Measurements from ENCODE around the gene HLA-DMA.
"Not testable (repeated sequence)": the region's sequence is repeated elsewhere in the genome, so short reads cannot be mapped to it uniquely, and the experiment has no call there.

The HLA-DMA gene

DNA sequence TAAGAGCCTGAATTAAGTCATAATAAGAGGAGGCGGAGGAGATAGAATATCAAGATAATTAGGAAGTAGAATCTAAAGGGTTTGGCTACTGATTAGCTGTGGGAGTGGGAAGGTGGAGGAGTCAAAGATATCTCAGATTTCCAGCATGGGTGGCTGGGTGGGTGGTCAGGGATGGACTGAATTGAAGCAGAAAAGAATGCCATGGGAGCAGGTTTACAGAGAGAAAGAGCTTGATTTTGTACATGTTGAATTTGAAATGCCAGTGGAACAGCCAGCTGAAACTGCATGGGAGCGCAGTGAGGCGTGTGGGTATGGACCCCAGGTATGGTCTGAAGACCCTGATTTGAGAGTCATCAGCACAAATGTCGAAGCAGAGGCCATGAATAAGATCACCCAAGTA, 1.4 kb upstream of the HLA-DMA start:
- DNase-seq = no peak

GRCh38 chr6:32953775-32954174, 878 bp upstream of the HLA-DMA start:
- no peak for DNase-seq

GRCh38 chr6:32950449-32950848, 2.4 kb downstream of the HLA-DMA start:
- DNase-seq = no peak

DNA sequence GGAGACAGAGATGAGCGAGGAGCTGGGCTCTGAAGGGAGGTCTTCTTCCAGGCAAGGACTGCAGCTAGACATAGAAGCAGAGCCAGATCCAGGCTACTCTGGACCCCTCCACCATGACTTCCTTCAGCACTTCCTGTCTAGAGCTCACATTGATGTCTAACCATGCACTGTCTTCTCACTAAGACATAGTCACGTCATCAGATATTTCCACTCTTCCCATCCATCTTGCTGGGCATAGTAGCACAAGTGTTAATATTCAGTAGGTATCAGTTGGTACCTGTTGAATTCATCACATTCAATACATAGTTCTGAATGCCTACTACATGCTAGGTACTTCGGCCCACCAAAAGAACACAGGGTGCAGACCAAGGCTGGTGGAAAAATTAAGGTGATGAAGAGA, 2.9 kb downstream of the HLA-DMA start:
- no peak for DNase-seq

DNA sequence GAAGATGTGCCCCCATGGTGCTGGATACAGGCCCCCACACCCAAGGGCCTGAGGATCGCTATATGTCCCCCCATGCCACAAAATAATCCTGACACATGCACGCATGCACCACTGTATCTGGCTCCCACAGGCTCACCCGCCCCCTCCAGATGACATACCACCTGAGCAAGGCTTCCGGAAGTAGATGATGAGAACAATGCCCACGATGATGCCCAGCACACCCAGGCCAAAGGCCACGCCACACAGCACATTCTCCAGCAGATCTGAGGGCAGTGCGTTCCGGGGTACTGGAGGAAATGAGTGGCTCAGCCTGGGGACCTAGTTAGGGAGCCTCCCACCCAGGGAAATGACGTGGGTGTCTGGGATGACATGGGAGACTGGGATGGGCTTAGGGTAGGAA, 3.8 kb downstream of the HLA-DMA start:
- DNase-seq = no peak

- DNase-seq = peak; percentile 16
Measured at GRCh38 chr6:32947552-32948465, 5.1 kb downstream of the HLA-DMA start.

GRCh38 chr6:32946893-32947292, 6.0 kb downstream of the HLA-DMA start:
- DNase-seq = no peak

GRCh38 chr6:32945953-32946352, 6.9 kb downstream of the HLA-DMA start:
- no peak for DNase-seq

- DNase-seq = no peak
Measured at GRCh38 chr6:32945108-32945760, 7.7 kb downstream of the HLA-DMA start.

DNA sequence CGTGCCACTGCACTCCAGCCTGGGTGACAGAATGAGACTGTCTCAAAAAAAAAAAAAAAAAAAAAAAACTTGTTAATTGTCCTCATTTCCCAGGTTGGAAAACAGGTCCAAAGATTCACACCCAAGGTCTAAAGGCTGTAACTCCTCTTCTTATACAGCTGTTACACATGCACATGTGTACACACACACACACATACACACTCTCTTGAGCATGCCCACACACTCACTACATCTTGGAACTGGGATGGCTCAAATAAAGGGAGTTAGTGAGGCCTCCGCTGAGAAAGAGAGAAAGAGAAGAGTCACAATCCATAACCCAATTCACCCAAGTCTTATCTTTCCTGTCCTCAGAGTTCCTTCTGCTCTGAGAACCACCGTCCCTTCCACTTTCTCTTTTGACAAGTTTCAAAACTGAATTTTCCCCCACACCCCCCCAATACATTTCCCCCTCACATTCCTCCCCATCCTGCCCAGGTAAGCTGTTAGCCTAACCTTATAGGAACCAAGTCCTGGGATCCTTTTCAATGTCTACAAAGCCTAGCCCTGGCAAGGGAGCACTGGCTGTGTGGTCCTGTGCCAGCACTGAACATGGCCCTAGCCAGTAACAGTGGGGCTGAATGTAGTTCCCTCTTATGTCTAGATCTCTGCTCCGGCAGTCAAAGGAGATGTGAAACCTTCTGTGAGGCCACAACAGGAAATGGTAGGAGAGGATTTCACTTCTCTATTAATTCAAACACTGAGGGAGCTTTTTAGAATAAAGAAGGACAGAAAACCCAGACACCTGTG, 8.8 kb downstream of the HLA-DMA start:
- DNase-seq = no peak

DNA sequence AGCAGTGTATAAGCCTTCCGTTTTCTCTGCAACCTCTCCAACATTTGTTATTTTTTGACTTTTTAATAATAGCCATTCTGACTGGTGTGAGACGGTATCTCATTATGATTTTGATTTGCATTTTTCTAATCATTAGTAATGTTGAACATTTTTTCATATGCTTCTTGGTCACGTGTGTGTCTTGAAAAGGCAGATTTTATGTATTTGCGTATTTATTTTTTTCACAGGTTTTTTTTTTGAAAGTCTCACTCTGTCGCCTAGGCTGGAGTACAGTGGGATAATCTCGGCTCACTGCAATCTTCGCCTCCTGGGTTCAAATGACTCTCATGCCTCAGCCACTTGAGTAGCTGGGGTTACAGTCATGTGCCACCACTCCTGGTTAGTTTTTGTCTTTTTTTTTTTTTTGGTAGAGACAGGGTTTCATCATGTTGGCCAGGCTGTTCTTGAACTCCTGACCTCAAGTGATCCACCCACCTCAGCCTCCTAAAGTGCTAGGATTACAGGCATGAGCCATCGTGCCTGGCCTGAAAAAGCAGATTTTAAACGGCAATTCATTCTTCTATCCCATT, 10.3 kb downstream of the HLA-DMA start:
- DNase-seq = not testable (repeated sequence)

- DNase-seq = no peak
Measured at GRCh38 chr6:32941214-32941768, 11.6 kb downstream of the HLA-DMA start.

DNA sequence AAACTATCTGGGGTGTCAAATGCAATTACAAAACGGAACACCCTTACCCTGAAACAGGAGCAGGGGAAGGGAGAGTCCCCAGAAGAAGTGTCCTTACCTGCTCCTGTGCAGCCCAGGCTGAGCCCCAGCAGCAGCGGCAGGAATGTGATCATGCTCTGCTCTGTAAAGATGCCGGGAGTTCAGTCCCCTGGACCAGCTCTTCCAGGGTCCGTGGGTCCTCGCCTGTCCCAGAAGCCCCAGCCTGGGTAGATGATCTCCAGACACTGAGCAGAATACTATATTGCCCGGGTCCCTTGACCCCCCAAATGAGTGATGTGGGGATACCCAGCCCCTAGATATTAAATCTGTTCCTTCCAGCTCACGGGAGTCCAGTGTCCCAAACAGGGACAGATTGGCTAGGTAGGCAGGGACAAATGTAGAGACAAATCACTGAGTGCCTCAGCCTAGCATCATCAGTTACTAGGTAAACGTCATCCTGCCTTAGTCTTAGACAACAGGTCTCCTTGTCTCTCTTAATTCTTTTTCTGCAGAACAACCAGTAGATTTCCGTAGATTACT, 12.2 kb downstream of the HLA-DMA start, which contains the start of gene HLA-DMB:
Gene HLA-DMB, minus strand, starts transcription at position 373 of the 558 bp plus-strand sequence. Its CDS starts 221 bp downstream, at position 152.
- no peak for DNase-seq

DNA sequence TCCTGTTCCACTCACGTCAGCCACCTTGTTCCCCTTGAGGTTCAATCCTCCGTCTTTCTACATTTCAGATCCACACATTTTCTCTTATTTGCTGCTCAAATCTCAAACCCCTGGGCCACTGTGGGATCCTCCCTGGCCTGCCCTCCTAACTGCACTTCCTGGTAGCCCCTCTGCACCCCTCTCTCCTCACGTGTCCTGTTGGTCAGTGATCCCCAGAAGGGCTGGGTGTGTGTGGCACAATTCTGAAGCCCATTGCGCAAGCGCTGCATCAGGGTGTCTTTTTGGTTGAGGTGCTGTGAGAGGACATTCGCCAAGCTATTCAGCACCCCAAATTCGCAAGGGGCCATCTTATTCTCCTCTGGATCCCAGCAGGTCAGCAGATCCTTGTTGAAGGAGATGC, 14.4 kb downstream of the HLA-DMA start:
- no peak for DNase-seq

- no peak for DNase-seq
Measured at GRCh38 chr6:32937230-32937633, 15.7 kb downstream of the HLA-DMA start.

GRCh38 chr6:32936239-32937152, 16.4 kb downstream of the HLA-DMA start:
- no peak for DNase-seq

GRCh38 chr6:32935551-32936238, 17.2 kb downstream of the HLA-DMA start:
- no peak for DNase-seq

DNA sequence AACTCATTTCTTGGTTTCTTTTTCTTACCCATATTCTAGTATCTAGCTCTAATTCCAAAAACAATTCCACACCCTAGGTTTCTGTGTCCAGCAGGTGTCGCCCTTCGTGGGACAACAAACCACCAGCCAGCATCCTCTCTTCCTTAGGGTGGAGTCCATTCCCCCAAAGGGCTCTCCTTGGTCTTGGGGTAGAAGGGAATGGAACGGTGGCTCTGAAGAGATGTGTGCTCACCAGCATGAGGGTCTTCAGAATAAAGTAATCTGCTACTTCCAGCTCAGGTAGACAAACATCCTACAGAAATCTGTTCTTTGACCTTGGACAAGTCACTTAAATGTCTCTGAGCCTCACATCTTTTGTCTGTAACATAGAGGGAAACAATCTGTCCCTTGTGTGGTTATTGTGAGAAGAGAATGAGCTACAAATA, 19.2 kb downstream of the HLA-DMA start:
- peak; percentile 30 for DNase-seq

DNA sequence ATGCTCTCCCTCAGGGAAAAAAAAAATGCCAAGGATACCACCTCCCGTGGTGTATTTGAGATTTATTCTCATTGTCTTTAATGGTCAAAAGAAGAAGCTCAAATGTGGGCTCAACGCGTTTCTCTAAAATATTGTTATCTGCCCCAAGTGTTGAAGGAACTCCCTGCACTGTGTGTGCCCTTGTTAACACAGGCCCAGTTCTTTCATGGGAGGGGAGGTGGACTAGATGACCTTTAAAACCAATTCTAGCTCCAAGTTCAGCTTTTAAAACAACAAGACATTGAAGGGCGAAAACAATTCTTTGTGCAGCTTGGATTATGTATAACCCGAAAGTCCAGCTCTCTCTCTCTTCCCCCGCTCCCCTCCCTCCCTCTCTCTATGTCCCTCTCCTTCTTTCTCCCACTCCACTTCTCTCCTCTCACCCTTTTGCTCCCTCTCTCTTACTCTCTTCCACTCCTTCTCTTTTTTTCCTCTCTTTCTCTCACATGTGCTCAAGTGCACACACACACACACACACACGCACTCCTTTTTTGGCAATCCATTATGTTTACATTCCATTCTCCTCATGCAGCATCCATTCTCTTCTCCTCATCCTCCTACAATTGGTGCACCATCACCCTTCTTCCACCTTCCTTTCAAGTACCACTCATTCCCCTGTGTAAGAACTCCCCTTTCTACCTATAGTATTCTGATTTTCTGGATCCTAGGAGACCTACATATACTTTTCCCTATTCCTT, 20.6 kb downstream of the HLA-DMA start:
- no peak for DNase-seq

DNA sequence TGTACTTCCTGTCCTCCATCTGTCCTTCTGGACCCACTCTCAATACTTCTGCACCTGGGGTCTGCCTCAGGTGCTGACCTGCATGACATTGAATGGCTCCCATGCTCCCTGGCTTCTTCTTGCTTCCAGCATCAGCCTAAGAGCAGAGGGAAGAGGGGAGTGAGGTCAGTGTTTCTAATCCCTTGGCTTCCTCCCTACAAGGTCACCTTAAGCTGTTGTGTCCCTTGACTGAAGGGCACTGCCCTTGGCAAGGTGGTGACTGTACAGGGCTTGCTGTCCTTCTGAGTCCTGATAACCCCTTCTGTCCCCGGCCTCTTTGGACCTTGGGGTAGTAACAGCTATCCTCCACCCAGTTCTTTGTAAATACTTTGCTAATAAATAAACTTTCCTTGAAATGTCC, 21.7 kb downstream of the HLA-DMA start:
- no peak for DNase-seq

Data from NCI-H226 (cell line).